GM19452 (cell line): ENCODE measurements around the gene STK11.
"Not testable (repeated sequence)": the region's sequence is repeated elsewhere in the genome, so short reads cannot be mapped to it uniquely, and the experiment has no call there.

Source experiments
- ATAC-seq: cut with Tn5 transposase; IDR thresholded peaks from one replicate; pipeline ENCODE4 v1.9.1; 2021; ENCODE audit not compliant: unreplicated experiment

Gene STK11

DNA sequence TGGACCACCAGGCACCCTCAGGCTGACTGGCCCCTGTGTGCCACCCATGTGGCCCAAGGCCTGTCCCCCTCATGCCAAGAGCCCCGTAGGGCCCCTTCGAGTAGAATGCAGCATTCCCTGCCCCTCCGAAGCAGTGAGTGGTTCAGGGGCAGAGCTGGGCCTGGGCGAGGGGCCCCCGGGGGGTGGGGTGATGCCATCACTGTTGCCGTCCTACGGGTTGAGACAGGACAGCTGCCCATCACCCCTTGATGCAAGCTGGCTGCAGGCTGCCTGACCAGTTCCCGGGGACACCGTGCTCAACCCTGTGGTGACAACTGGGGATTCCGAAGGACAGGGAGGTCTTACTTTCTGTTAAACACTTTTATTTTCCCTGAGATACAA is 36.2 kb upstream of the STK11 start:
- no peak for ATAC-seq

- ATAC-seq = no peak
Measured at GRCh38 chr19:1169921-1170885, 35.4 kb upstream of the STK11 start.

DNA sequence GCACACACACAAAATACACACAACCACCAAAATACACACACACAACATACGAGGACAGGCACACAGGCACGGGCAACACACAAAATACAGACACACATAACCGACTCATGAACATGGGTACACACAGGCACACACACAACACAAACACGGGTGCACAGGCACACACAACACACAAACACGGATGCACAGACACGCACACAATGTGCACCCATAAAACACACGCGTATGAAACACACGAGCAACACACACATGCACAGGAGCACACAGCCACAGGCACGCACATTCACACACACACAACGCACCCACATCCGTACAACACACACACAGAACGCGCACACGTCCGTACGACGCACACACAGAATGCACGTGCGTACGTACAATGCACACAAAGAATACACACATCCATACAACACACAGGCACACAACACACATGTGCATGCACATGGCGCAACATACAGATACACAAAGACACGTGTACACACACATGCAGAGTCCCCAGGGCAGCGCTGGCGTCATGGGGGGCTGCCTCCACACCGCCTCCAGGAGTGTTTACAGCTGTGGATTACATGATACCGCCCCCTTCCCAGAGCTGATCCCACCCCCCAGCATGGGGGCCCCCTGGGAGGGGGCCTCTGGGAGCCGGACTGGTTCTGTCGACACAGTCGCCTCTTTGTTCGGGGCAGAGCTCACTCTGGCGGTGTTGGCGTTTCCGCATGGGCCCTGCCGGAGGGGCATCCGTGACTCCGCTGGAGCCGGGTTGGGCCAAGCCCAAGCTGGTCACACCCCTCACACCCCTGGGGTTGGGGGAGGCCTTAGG is 34.4 kb upstream of the STK11 start:
- no peak for ATAC-seq

GRCh38 chr19:1171755-1172352 is 33.7 kb upstream of the STK11 start:
- no peak for ATAC-seq

- no peak for ATAC-seq
Measured at GRCh38 chr19:1172353-1173158, 33.0 kb upstream of the STK11 start.

GRCh38 chr19:1173159-1173844 is 32.3 kb upstream of the STK11 start:
- no peak for ATAC-seq

GRCh38 chr19:1173845-1174809 is 31.5 kb upstream of the STK11 start, which contains the start of gene SBNO2:
Gene SBNO2 (minus strand): TSS chr19:1174268. CDS start chr19:1154276, 19,992 bp downstream.
- ATAC-seq = peak; percentile 68

- ATAC-seq = no peak
Measured at GRCh38 chr19:1177322-1178114, 28.1 kb upstream of the STK11 start.

DNA sequence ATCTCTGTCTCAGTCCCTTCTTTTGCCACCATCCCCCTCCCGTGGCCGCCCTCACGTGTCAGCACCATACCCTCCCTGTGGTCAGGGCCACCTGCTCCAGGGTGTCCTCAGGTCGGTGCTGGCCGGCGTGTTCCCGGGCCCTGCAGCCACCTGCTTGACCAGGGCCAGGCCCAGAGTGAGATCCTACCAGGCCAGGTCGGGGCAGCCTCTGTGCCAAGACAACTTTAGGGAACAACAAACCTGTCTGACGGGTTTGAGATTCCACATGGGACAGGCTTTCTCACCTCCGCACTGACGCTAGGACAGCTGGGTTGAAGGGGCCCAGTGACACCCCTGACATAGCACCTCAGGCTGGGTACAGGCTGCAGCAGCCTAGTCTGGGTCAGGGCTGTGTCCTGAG is 24.0 kb upstream of the STK11 start:
- no peak for ATAC-seq

- ATAC-seq = no peak
Measured at GRCh38 chr19:1182068-1182467, 23.5 kb upstream of the STK11 start.

DNA sequence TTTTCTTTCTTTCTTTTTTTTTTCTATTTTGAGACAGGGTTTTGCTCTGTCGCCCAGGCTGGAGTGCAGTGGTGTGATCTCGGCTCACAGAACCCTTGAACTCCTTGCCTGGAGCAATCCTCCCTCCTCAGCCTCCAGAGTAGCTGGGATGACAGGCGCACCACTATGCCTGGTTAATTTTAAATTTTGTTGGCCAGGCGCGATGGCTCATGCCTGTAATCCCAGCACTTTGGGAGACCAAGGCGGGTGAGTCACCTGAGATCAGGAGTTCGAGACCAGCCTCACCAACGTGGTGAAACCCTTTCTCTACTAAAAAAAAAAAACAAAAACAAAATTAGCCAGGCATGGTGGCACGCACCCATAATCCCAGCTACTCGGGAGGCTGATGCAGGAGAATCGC is 22.9 kb upstream of the STK11 start:
- ATAC-seq = no peak

DNA sequence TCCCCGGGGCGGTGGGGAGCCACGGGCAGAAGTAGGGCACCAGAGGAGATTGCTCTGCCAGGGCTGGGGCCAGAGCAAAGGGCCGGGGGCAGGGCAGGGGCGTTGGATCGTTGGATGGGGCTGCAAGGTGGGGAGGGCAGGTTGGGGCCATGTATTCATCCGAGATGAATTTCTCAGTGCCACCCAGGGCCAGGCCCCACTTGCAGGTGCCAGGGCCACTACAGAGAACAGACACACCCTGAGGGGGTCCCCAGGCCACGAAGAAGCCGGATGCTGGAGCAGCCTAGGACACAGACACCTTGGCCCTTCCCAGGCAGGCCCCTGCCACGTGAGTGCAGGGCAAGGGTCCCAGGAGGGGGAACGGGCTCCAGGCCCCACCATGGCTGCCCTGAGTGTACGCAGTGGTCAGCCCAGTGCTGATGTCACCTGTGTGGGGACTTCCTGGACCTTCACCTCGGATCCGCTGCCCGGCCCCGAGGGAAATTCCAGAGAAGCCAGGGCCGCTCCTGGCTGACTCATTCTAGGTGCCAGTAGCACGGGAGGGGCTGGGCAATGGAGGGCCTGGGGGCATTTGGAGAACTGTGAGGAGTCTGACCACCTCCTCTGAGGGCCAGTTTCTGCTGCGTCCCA is 21.9 kb upstream of the STK11 start:
- ATAC-seq = no peak

- no peak for ATAC-seq
Measured at GRCh38 chr19:1189419-1189818, 16.2 kb upstream of the STK11 start.

GRCh38 chr19:1199531-1199930 is 6.0 kb upstream of the STK11 start:
- no peak for ATAC-seq

- ATAC-seq = not testable (repeated sequence)
Measured at GRCh38 chr19:1200614-1201013, 5.0 kb upstream of the STK11 start.

DNA sequence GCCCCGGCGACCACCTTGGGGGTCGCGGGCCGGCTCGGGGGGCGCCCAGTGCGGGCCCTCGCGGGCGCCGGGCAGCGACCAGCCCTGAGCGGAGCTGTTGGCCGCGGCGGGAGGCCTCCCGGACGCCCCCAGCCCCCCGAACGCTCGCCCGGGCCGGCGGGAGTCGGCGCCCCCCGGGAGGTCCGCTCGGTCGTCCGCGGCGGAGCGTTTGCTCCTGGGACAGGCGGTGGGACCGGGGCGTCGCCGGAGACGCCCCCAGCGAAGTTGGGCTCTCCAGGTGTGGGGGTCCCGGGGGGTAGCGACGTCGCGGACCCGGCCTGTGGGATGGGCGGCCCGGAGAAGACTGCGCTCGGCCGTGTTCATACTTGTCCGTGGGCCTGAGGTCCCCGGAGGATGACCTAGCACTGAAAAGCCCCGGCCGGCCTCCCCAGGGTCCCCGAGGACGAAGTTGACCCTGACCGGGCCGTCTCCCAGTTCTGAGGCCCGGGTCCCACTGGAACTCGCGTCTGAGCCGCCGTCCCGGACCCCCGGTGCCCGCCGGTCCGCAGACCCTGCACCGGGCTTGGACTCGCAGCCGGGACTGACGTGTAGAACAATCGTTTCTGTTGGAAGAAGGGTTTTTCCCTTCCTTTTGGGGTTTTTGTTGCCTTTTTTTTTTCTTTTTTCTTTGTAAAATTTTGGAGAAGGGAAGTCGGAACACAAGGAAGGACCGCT is 729 bp downstream of the STK11 start:
- no peak for ATAC-seq

DNA sequence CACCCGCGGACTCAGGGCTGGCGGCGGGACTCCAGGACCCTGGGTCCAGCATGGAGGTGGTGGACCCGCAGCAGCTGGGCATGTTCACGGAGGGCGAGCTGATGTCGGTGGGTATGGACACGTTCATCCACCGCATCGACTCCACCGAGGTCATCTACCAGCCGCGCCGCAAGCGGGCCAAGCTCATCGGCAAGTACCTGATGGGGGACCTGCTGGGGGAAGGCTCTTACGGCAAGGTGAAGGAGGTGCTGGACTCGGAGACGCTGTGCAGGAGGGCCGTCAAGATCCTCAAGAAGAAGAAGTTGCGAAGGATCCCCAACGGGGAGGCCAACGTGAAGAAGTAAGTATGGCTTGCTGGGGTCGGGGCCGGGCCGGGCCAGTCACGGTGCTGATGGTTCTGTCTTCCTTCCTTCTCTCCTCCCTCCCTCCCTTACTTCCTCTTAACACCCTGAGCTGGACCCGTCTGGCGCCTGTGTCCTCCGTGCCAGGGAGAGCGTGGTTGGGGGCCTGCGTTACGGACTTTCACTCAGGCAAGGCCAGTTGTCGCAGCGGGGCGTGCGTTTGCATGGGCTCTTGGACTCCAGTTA is 1.4 kb downstream of the STK11 start:
- ATAC-seq = no peak
